NOMO-1 treated with DMSO at 0.1 percent for 48 hours (cell line): Measurements from ENCODE around the gene PABPN1L.

Experiments
- DNase-seq: peaks from one replicate; lab custom pipeline; 2025; ENCODE audit not compliant: unreplicated experiment; lab: John Stamatoyannopoulos, UW

PABPN1L gene

DNA sequence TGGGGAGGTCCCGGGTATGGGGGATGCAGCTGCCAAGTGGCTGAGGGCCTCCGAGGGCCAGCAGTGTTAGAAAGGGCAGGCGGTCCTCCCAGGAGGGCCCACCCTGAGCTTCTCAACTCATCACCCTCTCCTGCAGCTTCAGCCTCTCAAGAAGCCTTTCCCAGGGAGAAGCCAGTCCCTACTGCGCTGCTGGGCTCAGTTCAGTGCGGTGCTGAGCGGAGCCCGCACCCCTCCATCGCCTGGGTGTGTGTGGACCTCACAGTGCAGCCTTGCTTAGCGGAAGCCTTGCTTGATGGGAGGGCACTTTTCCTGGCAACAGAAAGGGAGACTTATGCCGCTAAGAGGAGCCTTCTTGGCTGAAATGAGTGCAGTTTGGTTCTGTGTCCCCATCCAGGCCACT, 51.2 kb downstream of the PABPN1L start:
- no peak for DNase-seq

DNA sequence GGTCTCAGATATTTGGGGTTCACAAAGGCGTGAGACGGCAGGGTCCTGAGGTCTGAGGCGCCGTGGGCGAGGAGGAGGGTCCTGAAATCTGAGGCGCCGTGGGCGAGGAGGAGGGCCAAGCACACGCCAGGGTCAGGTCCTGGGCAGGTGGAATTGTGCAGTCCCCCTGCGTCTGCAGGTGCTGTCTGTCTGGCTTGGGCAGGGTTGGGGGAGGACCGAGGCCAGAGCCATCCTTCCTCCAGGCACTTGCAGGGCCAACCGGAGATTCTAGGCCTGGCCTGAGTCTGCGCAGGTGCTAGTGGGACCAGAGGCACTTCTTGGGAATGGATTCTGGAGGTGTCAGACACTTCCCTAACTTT, 52.3 kb downstream of the PABPN1L start:
- DNase-seq = no peak
